GM12801 (cell line): Measurements from ENCODE around the gene KCNJ5.

Experiments
- TF ChIP-seq, protein P1 (sequence below): IDR thresholded peaks from one replicate; pipeline ENCODE4 v1.5.1; 2011; ENCODE audit warnings: control low read depth; ENCODE audit not compliant: insufficient read length; ENCODE audit errors: extremely low read depth

Gene KCNJ5

DNA sequence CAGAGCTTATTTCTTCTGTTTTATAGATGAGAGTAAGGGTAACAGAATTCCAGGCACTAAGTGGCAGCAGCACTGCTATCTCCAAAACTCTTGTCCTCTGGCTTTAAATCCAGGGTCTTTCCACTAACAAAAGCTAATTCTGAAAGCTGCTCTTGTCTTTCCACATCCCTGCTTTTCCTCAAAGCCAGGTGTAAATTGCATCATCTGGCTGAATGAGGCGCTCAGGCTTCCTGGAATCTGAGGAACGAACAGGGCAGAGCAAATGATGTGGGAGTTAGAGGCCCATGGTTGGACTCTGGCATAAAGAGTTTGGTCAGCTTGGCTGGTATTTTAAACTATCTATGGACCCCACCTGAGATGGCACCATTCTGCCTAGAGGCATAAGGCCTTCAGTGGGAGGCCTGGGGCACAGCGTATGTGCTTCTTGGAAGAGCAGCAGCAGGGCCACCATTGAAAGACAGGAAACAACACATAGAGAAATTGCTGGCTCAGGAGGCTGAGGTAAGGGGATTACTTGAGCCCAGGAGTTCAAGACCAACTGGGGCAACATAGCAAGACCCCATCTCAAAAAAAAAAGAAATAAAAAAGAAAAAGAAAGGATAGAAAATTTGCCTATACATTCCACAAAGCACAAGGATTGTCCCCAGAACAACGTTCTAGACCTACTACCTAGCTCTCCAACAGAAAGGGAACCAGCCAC lies 1.9 kb downstream of the KCNJ5 start:
- TF ChIP-seq, protein P1, sequence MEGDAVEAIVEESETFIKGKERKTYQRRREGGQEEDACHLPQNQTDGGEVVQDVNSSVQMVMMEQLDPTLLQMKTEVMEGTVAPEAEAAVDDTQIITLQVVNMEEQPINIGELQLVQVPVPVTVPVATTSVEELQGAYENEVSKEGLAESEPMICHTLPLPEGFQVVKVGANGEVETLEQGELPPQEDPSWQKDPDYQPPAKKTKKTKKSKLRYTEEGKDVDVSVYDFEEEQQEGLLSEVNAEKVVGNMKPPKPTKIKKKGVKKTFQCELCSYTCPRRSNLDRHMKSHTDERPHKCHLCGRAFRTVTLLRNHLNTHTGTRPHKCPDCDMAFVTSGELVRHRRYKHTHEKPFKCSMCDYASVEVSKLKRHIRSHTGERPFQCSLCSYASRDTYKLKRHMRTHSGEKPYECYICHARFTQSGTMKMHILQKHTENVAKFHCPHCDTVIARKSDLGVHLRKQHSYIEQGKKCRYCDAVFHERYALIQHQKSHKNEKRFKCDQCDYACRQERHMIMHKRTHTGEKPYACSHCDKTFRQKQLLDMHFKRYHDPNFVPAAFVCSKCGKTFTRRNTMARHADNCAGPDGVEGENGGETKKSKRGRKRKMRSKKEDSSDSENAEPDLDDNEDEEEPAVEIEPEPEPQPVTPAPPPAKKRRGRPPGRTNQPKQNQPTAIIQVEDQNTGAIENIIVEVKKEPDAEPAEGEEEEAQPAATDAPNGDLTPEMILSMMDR = no peak

DNA sequence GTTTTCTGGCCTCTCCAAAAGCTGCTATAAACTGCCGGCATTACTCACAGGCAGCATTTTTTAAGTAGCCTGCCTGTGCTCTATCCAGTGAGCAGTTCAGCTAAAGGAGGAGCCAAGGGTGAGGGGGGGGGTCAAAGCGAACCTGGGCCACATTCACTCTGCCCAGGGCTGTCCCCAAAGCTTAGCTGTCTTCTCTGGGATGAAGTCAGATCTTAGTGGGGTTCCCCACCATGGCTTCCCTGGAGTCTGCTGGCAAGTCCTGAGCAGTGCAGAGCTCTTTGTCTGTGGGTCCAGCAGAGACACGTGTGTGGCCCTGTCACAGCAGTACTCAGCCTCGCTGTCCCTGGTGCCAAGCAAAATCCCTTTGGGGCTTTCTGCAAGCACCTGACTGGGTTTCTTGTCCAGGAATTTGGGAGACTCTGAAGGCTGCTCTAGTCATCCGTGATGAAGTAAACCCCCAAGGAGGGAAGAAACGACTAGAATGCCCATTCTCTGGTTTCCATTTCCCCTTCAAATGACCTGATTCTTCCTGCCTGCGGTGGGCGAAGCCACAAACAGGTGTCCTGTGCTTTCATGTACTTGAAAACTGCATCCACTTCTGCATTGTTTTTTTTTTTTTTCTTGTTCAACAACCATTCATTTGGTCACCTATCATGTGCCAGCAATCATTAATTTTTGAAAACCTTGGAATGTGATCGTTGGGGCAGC lies 2.6 kb downstream of the KCNJ5 start:
- TF ChIP-seq, protein P1 = no peak

DNA sequence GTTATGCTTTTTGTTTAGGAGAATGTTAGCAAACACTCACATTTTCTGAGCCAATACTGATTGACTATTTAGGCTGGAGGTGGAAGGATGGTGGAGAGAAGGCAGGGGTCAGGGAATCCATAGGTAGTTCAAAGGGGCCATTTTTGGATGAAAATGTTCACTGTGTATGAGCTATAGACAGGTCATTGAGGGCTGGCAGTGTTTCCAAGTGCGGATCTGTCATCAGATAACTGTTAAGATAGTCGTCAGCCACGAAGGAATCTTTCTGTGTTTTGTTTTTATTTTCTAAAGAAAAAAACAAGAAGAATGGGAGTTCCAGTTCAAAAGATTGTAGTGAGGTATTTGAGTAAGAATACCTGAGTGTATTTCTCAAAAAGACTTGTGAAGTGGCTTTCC lies 3.1 kb downstream of the KCNJ5 start:
- TF ChIP-seq, protein P1 = no peak

DNA sequence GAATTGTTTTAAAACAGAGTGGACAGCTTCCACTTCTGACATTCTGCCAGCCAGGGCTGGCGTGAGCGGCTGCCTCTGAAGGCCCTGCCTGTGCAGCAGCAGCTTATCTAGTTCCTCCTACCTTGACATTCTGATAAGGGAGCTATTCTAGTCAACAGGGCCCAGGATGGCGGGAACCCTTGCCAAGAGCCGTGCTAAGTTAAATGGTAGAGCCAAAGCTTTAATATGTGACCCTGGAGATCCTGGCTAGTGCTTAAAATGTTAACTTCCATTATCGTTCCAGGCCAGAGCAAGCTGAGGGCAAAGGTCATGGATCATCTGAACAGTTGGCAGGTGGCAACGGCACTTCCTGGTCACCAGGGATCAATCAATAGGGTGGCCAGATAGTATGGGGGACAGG lies 3.5 kb downstream of the KCNJ5 start:
- TF ChIP-seq, protein P1 = no peak

DNA sequence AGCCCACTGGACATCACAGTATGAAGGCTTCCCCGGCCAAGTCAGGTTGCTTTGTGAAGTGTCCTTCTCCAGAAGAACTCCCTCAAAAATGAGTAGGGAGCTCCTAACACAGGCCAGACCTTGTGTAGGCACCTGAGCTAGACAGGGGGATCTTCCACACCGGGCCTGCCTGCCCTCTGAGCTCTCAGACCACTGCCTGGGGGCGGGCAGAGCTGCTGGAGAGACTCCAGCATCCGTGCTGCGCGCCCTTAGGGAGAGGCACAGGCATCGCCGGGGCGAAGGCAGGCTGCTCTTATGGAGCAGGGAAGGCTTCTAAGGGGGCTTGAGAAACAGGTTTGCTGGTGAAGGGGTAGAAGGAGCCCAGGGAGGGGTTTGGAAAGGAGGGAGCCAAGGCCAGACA lies 4.4 kb downstream of the KCNJ5 start:
- TF ChIP-seq, protein P1 = no peak

DNA sequence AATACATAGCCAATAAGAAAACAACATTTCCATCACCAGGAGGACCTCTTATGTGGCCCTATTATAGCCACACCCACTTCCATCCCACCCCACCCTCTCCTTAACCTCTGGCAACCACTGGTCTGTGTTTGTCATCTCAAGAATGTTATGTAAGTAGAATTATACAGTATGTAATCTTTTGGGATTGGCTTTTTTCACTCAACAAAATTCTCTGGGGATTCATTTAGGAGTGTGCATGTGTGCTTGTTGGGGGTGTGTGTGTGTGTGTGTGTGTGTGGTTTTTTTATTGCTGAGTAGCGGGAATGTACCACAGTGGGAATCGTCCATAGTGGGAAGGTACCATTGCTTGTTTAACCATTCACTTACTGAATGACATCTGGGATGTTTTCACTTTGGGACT lies 5.2 kb downstream of the KCNJ5 start:
- TF ChIP-seq, protein P1 = no peak

DNA sequence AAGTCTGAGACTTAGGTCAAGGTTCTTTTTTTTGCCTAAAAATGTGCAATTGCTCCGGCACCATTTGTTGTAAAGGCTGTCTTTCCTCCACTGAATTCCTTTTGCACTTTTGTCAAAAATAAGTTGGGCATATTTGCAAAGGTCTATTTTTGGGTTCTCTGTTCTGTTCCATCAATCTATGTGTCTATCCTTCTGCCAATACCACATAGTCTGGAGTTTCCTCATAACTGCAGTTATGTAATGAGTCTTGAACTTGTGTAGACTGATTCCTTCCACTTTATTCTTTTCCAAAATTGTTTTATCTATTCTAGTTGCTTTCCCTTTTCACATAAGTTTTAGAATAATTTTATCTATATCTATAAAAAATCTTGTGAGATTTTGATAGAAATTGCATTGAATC lies 6.7 kb downstream of the KCNJ5 start:
- TF ChIP-seq, protein P1 = no peak
